Liver (tissue), 9 donors: Measurements from ENCODE around the gene SMIM36. TPM values are rescaled to one million over a fixed set of nuclear protein-coding genes. Genes with fewer than 3 reads are reported as not detected.
A peak's percentile ranks its signal among the peaks of the same experiment; 100 is the strongest.
"Not testable (repeated sequence)": the region's sequence is repeated elsewhere in the genome, so short reads cannot be mapped to it uniquely, and the experiment has no call there.

Experiments
- DNase-seq: peaks from one replicate; pipeline ENCODE4 v3.0.0-alpha.2; 2017; ENCODE audit warnings: low spot score
- H3K27ac ChIP-seq, 2 donors: one replicate each; pipeline ENCODE4 v1.7.0; 2013; ENCODE audit warnings: inconsistent platforms in 2 of 2, low read length in 2 of 2, control low read depth in 1 of 2, low read depth in 1 of 2, mild to moderate bottlenecking in 1 of 2
- H3K27me3 ChIP-seq, 4 donors: one replicate each; pipeline versions ENCODE4 v1.6.1 to v1.7.0; 2013; ENCODE audit warnings: low read length in 3 of 4, inconsistent platforms in 1 of 4, mild to moderate bottlenecking in 1 of 4, moderate library complexity in 1 of 4; ENCODE audit not compliant: control insufficient read depth in 4 of 4, insufficient read depth in 4 of 4
- H3K36me3 ChIP-seq, 4 donors: one replicate each; pipeline versions ENCODE4 v1.6.1 to v1.7.0; 2013; ENCODE audit warnings: low read length in 3 of 4, mild to moderate bottlenecking in 3 of 4, low read depth in 1 of 4, moderate library complexity in 1 of 4; ENCODE audit not compliant: control insufficient read depth in 4 of 4, insufficient read depth in 3 of 4
- H3K4me1 ChIP-seq, 4 donors: one replicate each; pipeline versions ENCODE4 v1.6.1 to v1.7.0; 2013; ENCODE audit warnings: low read length in 3 of 4, mild to moderate bottlenecking in 3 of 4, moderate library complexity in 1 of 4; ENCODE audit not compliant: control insufficient read depth in 4 of 4, insufficient read depth in 4 of 4
- H3K4me3 ChIP-seq, 3 donors: one replicate each; pipeline versions ENCODE4 v1.6.1 to v1.7.0; 2013; ENCODE audit warnings: low read length in 3 of 3, control low read depth in 1 of 3, low read depth in 1 of 3, mild to moderate bottlenecking in 1 of 3
- H3K9ac ChIP-seq, 2 donors: one replicate each; pipeline ENCODE4 v1.7.0; 2013; ENCODE audit warnings: low read length in 2 of 2, mild to moderate bottlenecking in 2 of 2, moderate library complexity in 2 of 2, control low read depth in 1 of 2, low read depth in 1 of 2
- H3K9me3 ChIP-seq, 4 donors: one replicate each; pipeline versions ENCODE4 v1.6.1 to v1.7.0; 2013; ENCODE audit warnings: low read length in 3 of 4; ENCODE audit not compliant: control insufficient read depth in 4 of 4
- EGR1 ChIP-seq, 2 donors: IDR thresholded peaks; 2 replicates each; pipeline ENCODE4 v1.6.1; 2016 to 2018; ENCODE audit warnings: antibody characterized with exemption in 2 of 2, low read depth in 2 of 2
- FOXA1 ChIP-seq: IDR thresholded peaks from 2 replicates; pipeline ENCODE4 v1.6.1; 2016; ENCODE audit warnings: antibody characterized with exemption
- FOXA2 ChIP-seq: IDR thresholded peaks from 2 replicates; pipeline ENCODE4 v1.6.1; 2016; ENCODE audit warnings: antibody characterized with exemption
- GABPA ChIP-seq, 2 donors: IDR thresholded peaks in 1 of 2; conservative IDR thresholded peaks in 1 of 2; 2 replicates each; pipeline ENCODE4 v1.6.1; 2016; ENCODE audit warnings: antibody characterized with exemption in 2 of 2, mild to moderate bottlenecking in 1 of 2, moderate library complexity in 1 of 2
- HNF4A ChIP-seq, 2 donors: conservative IDR thresholded peaks; 2 replicates each; pipeline ENCODE4 v1.6.1; 2016; ENCODE audit warnings: antibody characterized with exemption in 2 of 2, mild to moderate bottlenecking in 2 of 2
- HNF4G ChIP-seq: IDR thresholded peaks from 2 replicates; pipeline ENCODE4 v1.6.1; 2016; ENCODE audit warnings: antibody characterized with exemption
- JUND ChIP-seq, 2 donors: IDR thresholded peaks; 2 replicates each; pipeline ENCODE4 v1.6.1; 2016; ENCODE audit warnings: antibody characterized with exemption in 2 of 2
- NR2F2 ChIP-seq: IDR thresholded peaks from 2 replicates; pipeline ENCODE4 v1.6.1; 2016; ENCODE audit warnings: antibody characterized with exemption
- RAD21 ChIP-seq, 2 donors: IDR thresholded peaks; 2 replicates each; pipeline ENCODE4 v1.6.1; 2016; ENCODE audit warnings: antibody characterized with exemption in 2 of 2, mild to moderate bottlenecking in 2 of 2
- RXRA ChIP-seq, 2 donors: IDR thresholded peaks; 2 replicates each; pipeline ENCODE4 v1.6.1; 2017 to 2018; ENCODE audit warnings: antibody characterized with exemption in 2 of 2, mild to moderate bottlenecking in 1 of 2
- SP1 ChIP-seq: IDR thresholded peaks from 2 replicates; pipeline ENCODE4 v1.6.1; 2018; ENCODE audit warnings: antibody characterized with exemption, mild to moderate bottlenecking
- TAF1 ChIP-seq: conservative IDR thresholded peaks from 2 replicates; pipeline ENCODE4 v1.6.1; 2016; ENCODE audit warnings: antibody characterized with exemption, mild to moderate bottlenecking
- YY1 ChIP-seq: IDR thresholded peaks from 2 replicates; pipeline ENCODE4 v1.6.1; 2016; ENCODE audit warnings: antibody characterized with exemption, mild to moderate bottlenecking
- WGBS: extraction: QIAGEN DNeasy Blood & Tissue Kit; methylation state at CpG from one replicate; pipeline ENCODE4 v1.1.7; 2013; 5-methylcytosine and 5-hydroxymethylcytosine counted together
- polyA plus RNA-seq, 2 donors: library from polyadenylated mRNA; stranded (reverse) in 1 of 2; unstranded in 1 of 2; fragments of 200-250 nt in 1 of 2; fragments of >200 nt in 1 of 2; fragmentation: Nextera tagmentation in 1 of 2; extraction: Ambion mirVana in 1 of 2; gene quantifications; one replicate each; pipeline versions ENCODE4 v1.2.1 to v1.2.3, GENCODE V29; 2013 to 2015
- total RNA-seq, 2 donors: library from RNA; depleted of rRNA; stranded (reverse); fragments of >200 nt; gene quantifications; one replicate each; pipeline ENCODE4 v1.2.3, GENCODE V29; 2014
- TF ChIP-seq, protein P1 (sequence below): IDR thresholded peaks from 2 replicates; pipeline ENCODE4 v1.6.1; 2016; ENCODE audit warnings: antibody characterized with exemption
- TF ChIP-seq, protein P2 (sequence below): IDR thresholded peaks from 2 replicates; pipeline ENCODE4 v1.6.1; 2016; ENCODE audit warnings: antibody characterized with exemption, mild to moderate bottlenecking
- TF ChIP-seq, protein P3 (sequence below): fragments of 150-350 bp; IDR thresholded peaks from 2 replicates; pipeline ENCODE4 v1.5.1; 2017; ENCODE audit warnings: improper control_type of control experiment, low read depth, low read length; ENCODE audit not compliant: missing input control
- TF ChIP-seq, protein P4 (sequence below): IDR thresholded peaks from 2 replicates; pipeline ENCODE4 v1.6.1; 2016; ENCODE audit warnings: antibody characterized with exemption
- TF ChIP-seq, protein P5 (sequence below): IDR thresholded peaks from 2 replicates; pipeline ENCODE4 v1.6.1; 2016; ENCODE audit warnings: antibody characterized with exemption
- donor health status: healthy.
- donor health status: healthy.
- donor health status: healthy.
- donor health status: healthy.
- donor health status: healthy.

Gene SMIM36
- total and polyA plus RNA-seq, 4 donors: not detected

DNA sequence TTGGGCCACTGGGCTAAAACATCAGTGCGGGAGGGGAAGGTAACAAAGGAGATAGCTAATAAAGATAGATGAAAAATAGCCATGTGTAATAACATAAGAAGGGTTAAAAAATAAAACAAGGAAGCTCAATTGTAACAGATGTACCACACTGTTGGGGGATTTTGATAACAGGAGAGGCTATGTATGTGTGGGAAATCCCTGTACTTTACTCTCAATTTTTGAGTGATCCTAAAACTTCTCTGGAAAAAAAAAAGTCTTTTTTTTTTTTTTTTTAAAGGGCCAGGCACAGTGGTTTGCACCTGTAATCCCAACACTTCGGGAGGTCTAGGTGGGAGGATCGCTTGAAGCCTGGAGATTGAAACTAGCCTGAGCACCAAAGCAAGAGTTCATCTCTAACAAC, 87.7 kb downstream of the SMIM36 start:
- no peak overlapping the region for H3K27ac ChIP-seq
- H3K9ac ChIP-seq: no peak overlapping the region
- TF ChIP-seq, protein P1, sequence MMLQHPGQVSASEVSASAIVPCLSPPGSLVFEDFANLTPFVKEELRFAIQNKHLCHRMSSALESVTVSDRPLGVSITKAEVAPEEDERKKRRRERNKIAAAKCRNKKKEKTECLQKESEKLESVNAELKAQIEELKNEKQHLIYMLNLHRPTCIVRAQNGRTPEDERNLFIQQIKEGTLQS: no peak
- TF ChIP-seq HNF4A (conservative IDR thresholded peaks at IDR 0.05): no peak
- no peak for TF ChIP-seq HNF4G
- no peak for TF ChIP-seq FOXA2
- TF ChIP-seq EGR1 (IDR thresholded peaks at IDR 0.05; ENCODE audit: low read depth in 2 of 2): no peak
- TF ChIP-seq JUND (IDR thresholded peaks at IDR 0.05): no peak
- TF ChIP-seq SP1: no peak
- no peak for TF ChIP-seq TAF1
- TF ChIP-seq, protein P2, sequence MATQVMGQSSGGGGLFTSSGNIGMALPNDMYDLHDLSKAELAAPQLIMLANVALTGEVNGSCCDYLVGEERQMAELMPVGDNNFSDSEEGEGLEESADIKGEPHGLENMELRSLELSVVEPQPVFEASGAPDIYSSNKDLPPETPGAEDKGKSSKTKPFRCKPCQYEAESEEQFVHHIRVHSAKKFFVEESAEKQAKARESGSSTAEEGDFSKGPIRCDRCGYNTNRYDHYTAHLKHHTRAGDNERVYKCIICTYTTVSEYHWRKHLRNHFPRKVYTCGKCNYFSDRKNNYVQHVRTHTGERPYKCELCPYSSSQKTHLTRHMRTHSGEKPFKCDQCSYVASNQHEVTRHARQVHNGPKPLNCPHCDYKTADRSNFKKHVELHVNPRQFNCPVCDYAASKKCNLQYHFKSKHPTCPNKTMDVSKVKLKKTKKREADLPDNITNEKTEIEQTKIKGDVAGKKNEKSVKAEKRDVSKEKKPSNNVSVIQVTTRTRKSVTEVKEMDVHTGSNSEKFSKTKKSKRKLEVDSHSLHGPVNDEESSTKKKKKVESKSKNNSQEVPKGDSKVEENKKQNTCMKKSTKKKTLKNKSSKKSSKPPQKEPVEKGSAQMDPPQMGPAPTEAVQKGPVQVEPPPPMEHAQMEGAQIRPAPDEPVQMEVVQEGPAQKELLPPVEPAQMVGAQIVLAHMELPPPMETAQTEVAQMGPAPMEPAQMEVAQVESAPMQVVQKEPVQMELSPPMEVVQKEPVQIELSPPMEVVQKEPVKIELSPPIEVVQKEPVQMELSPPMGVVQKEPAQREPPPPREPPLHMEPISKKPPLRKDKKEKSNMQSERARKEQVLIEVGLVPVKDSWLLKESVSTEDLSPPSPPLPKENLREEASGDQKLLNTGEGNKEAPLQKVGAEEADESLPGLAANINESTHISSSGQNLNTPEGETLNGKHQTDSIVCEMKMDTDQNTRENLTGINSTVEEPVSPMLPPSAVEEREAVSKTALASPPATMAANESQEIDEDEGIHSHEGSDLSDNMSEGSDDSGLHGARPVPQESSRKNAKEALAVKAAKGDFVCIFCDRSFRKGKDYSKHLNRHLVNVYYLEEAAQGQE: no peak
- TF ChIP-seq NR2F2: no peak
- no peak for TF ChIP-seq RAD21 (IDR thresholded peaks at IDR 0.05)
- TF ChIP-seq RXRA (IDR thresholded peaks at IDR 0.05): no peak
- TF ChIP-seq FOXA1: no peak
- TF ChIP-seq, protein P3, sequence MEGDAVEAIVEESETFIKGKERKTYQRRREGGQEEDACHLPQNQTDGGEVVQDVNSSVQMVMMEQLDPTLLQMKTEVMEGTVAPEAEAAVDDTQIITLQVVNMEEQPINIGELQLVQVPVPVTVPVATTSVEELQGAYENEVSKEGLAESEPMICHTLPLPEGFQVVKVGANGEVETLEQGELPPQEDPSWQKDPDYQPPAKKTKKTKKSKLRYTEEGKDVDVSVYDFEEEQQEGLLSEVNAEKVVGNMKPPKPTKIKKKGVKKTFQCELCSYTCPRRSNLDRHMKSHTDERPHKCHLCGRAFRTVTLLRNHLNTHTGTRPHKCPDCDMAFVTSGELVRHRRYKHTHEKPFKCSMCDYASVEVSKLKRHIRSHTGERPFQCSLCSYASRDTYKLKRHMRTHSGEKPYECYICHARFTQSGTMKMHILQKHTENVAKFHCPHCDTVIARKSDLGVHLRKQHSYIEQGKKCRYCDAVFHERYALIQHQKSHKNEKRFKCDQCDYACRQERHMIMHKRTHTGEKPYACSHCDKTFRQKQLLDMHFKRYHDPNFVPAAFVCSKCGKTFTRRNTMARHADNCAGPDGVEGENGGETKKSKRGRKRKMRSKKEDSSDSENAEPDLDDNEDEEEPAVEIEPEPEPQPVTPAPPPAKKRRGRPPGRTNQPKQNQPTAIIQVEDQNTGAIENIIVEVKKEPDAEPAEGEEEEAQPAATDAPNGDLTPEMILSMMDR: no peak
- TF ChIP-seq GABPA (IDR thresholded peaks at IDR 0.05 in 1 of 2, conservative IDR thresholded peaks at IDR 0.05 in 1 of 2): no peak
- TF ChIP-seq YY1: no peak
- TF ChIP-seq, protein P4, sequence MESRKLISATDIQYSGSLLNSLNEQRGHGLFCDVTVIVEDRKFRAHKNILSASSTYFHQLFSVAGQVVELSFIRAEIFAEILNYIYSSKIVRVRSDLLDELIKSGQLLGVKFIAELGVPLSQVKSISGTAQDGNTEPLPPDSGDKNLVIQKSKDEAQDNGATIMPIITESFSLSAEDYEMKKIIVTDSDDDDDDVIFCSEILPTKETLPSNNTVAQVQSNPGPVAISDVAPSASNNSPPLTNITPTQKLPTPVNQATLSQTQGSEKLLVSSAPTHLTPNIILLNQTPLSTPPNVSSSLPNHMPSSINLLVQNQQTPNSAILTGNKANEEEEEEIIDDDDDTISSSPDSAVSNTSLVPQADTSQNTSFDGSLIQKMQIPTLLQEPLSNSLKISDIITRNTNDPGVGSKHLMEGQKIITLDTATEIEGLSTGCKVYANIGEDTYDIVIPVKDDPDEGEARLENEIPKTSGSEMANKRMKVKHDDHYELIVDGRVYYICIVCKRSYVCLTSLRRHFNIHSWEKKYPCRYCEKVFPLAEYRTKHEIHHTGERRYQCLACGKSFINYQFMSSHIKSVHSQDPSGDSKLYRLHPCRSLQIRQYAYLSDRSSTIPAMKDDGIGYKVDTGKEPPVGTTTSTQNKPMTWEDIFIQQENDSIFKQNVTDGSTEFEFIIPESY: no peak
- TF ChIP-seq, protein P5, sequence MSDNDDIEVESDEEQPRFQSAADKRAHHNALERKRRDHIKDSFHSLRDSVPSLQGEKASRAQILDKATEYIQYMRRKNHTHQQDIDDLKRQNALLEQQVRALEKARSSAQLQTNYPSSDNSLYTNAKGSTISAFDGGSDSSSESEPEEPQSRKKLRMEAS: no peak
- 74% methylated on average over 3 of the region's 3 CpGs for WGBS
- no peaks in the 10 kb centered on the region for H3K27me3 ChIP-seq
- H3K4me3 ChIP-seq: no peak overlapping the region
- H3K9me3 ChIP-seq: no peaks in the 10 kb centered on the region
- DNase-seq: no peak
- H3K36me3 ChIP-seq: no peaks in the 10 kb centered on the region
- peaks cover 3 to 19% (median 10%) of the 10 kb centered on the region in 4 donors for H3K4me1 ChIP-seq

DNA sequence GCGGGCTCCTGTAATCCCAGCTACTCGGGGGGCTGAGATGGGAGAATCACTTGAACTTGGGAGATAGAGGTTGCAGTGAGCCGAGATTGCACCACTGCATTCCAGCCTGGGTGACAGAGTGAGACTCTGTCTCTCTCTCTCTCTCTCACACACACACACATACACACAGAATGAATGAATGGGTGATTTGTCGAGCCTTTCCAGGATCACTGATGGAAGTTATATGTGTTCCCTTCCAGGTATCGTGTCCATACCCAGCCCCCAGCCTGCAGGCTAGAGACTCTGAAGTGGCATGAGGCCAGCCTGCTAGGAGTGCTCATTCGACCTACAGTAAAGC, 88.5 kb downstream of the SMIM36 start:
- DNase-seq, H3K27ac ChIP-seq, H3K9ac ChIP-seq, H3K27me3 ChIP-seq, H3K36me3 ChIP-seq, H3K9me3 ChIP-seq: not testable (repeated sequence)
- peak overlapping the region in 1 of 3 donors; percentile 9 for H3K4me3 ChIP-seq
- WGBS: 47% methylated on average over 6 of the region's 6 CpGs
- H3K4me1 ChIP-seq: peaks cover 3 to 19% (median 10%) of the 10 kb centered on the region in 4 donors
